ENCODE data around the gene IP6K3. TPM values are rescaled to one million over a fixed set of nuclear protein-coding genes. Genes with fewer than 3 reads are reported as not detected.

Gene IP6K3
- polyA plus RNA-seq, 1 donor (not counting 4 experiments of a cell fraction or from before 2014, with no cell fraction given), result not detected

GRCh38 chr6:33707771-33708170 lies 38.9 kb downstream of the IP6K3 start:
- Histone ChIP-seq H3K4me2 (ENCODE audit: control insufficient read depth, extremely low read depth, insufficient read depth, low read depth, low read length) (no peak overlapping the region), H4K20me1 (ENCODE audit: control insufficient read depth, extremely low read depth, insufficient read depth, low read length) (no peaks in the 10 kb centered on the region), H3K9me1 (ENCODE audit: control insufficient read depth, extremely low read depth, insufficient read depth, low read length) (peaks cover 2% of the 10 kb centered on the region), H3K9me3 (ENCODE audit: control insufficient read depth, low read depth, low read length) (no peaks in the 10 kb centered on the region), H3K79me2 (ENCODE audit: control insufficient read depth, insufficient read depth, low read length) (peaks cover 16% of the 10 kb centered on the region), H2AFZ (ENCODE audit: control insufficient read depth, low read length) (no peak overlapping the region), H3K27ac (ENCODE audit: control insufficient read depth, insufficient read depth, low read length) (no peak overlapping the region), H3K9ac (ENCODE audit: control insufficient read depth, extremely low read depth, insufficient read depth, low read length) (no peak overlapping the region), H3K4me3 (ENCODE audit: control insufficient read depth in 2 of 3, extremely low read depth in 1 of 3, insufficient read depth in 2 of 3, low read depth in 1 of 3, low read length in 3 of 3) (no peak overlapping the region), H3K4me1 (ENCODE audit: control insufficient read depth, extremely low read depth, insufficient read depth, low read length) (peaks cover 34% of the 10 kb centered on the region), H3K27me3 (ENCODE audit: control insufficient read depth, extremely low read depth, insufficient read depth, low read length) (no peaks in the 10 kb centered on the region), H3K36me3 (ENCODE audit: control insufficient read depth in 2 of 2, extremely low read depth in 1 of 2, insufficient read depth in 2 of 2, low read length in 2 of 2) (peaks cover 11 to 42% of the 10 kb centered on the region in 2 experiments)
- DNase-seq (ENCODE audit: low read depth, low spot score), result no peak
- dilution Hi-C loops (cut with MboI; ENCODE audit: extremely low pct_ligation_motif_present, low sequenced_read_pairs), result no loop called here
- TF ChIP-seq EZH2 (IDR thresholded peaks at IDR 0.05; ENCODE audit: low read length), result no peak
- FAIRE-seq, result no peak

DNA sequence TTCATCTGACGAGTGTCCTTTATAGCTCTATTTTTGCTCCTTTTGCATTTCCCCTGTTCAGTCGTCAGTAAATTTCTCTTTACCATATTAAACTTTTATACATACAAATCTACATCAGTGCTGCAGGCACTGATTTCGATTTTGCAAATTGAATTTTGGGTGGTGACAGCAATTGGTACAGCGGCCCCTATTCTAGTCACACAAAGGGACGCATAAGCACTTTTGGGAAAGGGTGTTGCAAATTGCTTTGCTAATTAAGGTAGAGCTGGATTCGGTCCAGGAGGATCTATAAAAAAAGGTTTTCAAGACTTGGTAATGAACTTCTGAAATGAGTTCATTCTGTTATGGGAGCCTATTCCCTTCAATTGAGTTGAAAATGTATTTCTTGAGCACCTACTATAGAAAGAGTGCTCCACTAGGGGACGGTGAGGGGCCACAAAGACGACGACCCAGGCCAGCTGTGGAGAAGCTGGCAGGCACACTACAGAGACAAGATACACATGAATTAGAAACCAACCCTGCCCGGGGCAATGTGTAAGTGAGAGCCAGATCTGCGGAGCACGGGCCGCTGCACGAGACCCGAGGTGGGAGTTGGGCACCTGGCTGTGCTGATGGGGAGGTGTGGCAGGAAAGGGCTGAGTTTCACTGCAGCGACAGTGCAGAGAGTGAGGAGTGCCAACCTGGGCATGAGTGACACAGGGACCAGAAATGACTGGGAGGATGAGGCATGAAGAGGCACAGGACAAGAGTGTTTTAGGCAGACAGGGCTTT lies 40.6 kb downstream of the IP6K3 start:
- H3K9me1 ChIP-seq (ENCODE audit: control insufficient read depth, extremely low read depth, insufficient read depth, low read length), result peaks cover 2% of the 10 kb centered on the region
- peaks cover 11 to 42% of the 10 kb centered on the region in 2 experiments for H3K36me3 ChIP-seq (ENCODE audit: control insufficient read depth in 2 of 2, extremely low read depth in 1 of 2, insufficient read depth in 2 of 2, low read length in 2 of 2)
- TF ChIP-seq CTCF (optimal IDR thresholded peaks at IDR 0.05 in 1 of 3, IDR thresholded peaks at IDR 0.05 in 1 of 3, conservative IDR thresholded peaks at IDR 0.05 in 1 of 3; ENCODE audit: extremely low read depth in 1 of 3, insufficient read depth in 2 of 3, low read length in 3 of 3), result no peak
- no peak for TF ChIP-seq EZH2 (IDR thresholded peaks at IDR 0.05; ENCODE audit: low read length)
- peaks cover 30% of the 10 kb centered on the region for H3K4me1 ChIP-seq (ENCODE audit: control insufficient read depth, extremely low read depth, insufficient read depth, low read length)
- peaks cover 16% of the 10 kb centered on the region for H3K79me2 ChIP-seq (ENCODE audit: control insufficient read depth, insufficient read depth, low read length)
- H3K27me3 ChIP-seq (ENCODE audit: control insufficient read depth, extremely low read depth, insufficient read depth, low read length), result no peaks in the 10 kb centered on the region
- no peak for DNase-seq (ENCODE audit: low read depth, low spot score)
- H4K20me1 ChIP-seq (ENCODE audit: control insufficient read depth, extremely low read depth, insufficient read depth, low read length), result no peaks in the 10 kb centered on the region
- no peak overlapping the region for H3K27ac ChIP-seq (ENCODE audit: control insufficient read depth, insufficient read depth, low read length)
- H2AFZ ChIP-seq (ENCODE audit: control insufficient read depth, low read length), result no peak overlapping the region
- no peak overlapping the region for H3K4me2 ChIP-seq (ENCODE audit: control insufficient read depth, extremely low read depth, insufficient read depth, low read depth, low read length)
- dilution Hi-C loops (cut with MboI; ENCODE audit: extremely low pct_ligation_motif_present, low sequenced_read_pairs), result no loop called here
- no peak overlapping the region for H3K9ac ChIP-seq (ENCODE audit: control insufficient read depth, extremely low read depth, insufficient read depth, low read length)
- FAIRE-seq, result no peak
- H3K4me3 ChIP-seq (ENCODE audit: control insufficient read depth in 2 of 3, extremely low read depth in 1 of 3, insufficient read depth in 2 of 3, low read depth in 1 of 3, low read length in 3 of 3), result no peak overlapping the region
- no peaks in the 10 kb centered on the region for H3K9me3 ChIP-seq (ENCODE audit: control insufficient read depth, low read depth, low read length)

Measured in keratinocyte (primary cell).